Fibroblast of pulmonary artery (primary cell): ENCODE results near the gene COX10.

Source experiments
- DNase-seq: peaks from one replicate; pipeline ENCODE4 v3.0.0-alpha.2; 2010; ENCODE audit warnings: low read depth
- H3K4me3 ChIP-seq: replicated peaks from 2 replicates; pipeline ENCODE4 v1.5.1; 2011; ENCODE audit warnings: low read depth, mild to moderate bottlenecking, control low read depth, low read length, moderate library complexity
- CTCF ChIP-seq: IDR thresholded peaks from 2 replicates; pipeline ENCODE4 v1.5.1; 2011; ENCODE audit warnings: mild to moderate bottlenecking, control low read depth, low read length, inconsistent platforms; ENCODE audit errors: missing control alignments

Gene COX10

GRCh38 chr17:14135906-14136590, 66.7 kb downstream of the COX10 start:
- H3K4me3 ChIP-seq = no peak overlapping the region
- no peak for TF ChIP-seq CTCF
- DNase-seq = no peak

- DNase-seq = no peak
- H3K4me3 ChIP-seq = no peak overlapping the region
Measured at GRCh38 chr17:14138649-14139048, 69.3 kb downstream of the COX10 start.

GRCh38 chr17:14143688-14144087, 74.4 kb downstream of the COX10 start:
- no peak overlapping the region for H3K4me3 ChIP-seq
- no peak for DNase-seq
- no peak for TF ChIP-seq CTCF

More at GRCh38 chr17:14138649-14139048, 69.3 kb downstream of the COX10 start:
- TF ChIP-seq CTCF = no peak

- DNase-seq = no peak
- H3K4me3 ChIP-seq = no peak overlapping the region
- no peak for TF ChIP-seq CTCF
Measured at GRCh38 chr17:14144508-14144907, 75.2 kb downstream of the COX10 start.

- DNase-seq = no peak
- TF ChIP-seq CTCF = no peak
- H3K4me3 ChIP-seq = no peak overlapping the region
Measured at GRCh38 chr17:14149751-14150150, 80.4 kb downstream of the COX10 start.

- H3K4me3 ChIP-seq = no peak overlapping the region
- no peak for DNase-seq
- TF ChIP-seq CTCF = no peak
Measured at GRCh38 chr17:14150619-14151018, 81.3 kb downstream of the COX10 start.

GRCh38 chr17:14152721-14153120, 83.4 kb downstream of the COX10 start:
- H3K4me3 ChIP-seq = no peak overlapping the region
- no peak for DNase-seq
- no peak for TF ChIP-seq CTCF
